NCI-H226 (cell line): ENCODE measurements around the gene ADORA1.
A peak's percentile ranks its signal among the peaks of the same experiment; 100 is the strongest.

Experiments
- DNase-seq: peaks from one replicate; pipeline ENCODE4 v3.0.0-alpha.2; 2015

ADORA1 gene

DNA sequence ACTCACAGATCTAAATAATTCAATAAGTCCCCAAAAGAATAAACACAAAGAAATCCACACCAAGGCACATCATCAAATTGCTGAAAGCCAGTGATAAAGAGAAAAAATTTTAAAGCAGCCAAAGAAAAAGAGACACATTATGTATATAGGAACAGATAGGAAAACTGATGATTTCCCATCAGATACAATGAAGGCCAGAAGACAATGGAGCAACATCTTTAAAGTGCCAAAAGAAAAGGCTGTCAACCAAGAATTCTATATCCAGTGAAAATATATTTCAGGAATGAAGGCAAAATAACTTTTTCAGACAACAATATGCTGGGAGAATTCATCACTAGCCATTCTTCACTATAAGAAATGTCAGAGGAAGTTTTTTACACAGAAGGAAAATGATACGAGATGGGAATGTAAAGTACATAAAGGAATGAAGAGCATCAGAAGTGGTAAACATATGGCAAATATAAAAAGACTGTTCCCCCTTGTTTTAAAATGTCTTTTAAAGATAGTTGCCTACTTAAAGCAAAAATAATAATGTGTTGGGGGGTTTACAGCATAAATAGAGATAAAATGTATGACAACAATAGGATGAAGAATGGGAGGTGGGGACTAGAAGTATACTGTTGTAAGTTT, 32.4 kb upstream of the ADORA1 start:
- no peak for DNase-seq

DNA sequence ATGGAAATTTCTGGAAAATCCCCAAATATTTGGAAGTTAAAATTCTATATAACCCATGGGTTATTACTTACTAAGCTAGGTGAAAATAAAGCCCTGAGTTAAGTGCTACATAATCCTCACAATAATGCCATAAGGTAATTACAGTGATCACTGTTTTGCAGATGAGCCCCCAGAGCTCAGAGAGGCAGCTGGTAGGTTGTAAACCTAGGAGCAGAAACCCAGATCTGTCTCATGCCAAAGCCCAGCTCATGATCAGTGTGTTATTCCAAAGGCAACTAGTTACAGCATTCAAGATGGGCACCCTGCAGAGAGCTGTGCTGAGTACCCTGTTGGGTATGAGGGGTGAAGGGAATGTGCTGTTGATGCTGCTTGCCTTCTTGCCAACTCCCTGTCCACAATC, 31.0 kb upstream of the ADORA1 start:
- DNase-seq = no peak

- no peak for DNase-seq
Observed at GRCh38 chr1:203097001-203097400, 30.5 kb upstream of the ADORA1 start.

DNA sequence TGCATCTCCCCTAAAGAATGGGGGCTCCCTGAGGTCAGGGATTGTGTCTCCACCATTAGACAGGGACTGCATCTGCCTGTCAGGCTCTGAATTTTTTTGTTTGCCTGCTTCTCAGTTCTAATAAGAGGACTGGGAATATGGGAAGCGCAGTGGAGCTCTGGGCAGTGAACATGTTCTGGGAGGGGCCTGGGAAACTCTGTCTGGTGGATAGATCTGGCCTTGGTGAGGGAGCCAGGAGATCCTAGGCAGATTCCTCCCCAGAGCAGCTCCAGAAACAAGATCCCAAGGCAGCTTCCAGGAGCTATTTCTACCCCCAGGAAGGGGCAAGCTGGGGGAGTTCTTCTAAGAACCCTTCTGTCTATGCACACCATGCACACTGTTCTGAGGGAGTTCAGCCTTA, 29.1 kb upstream of the ADORA1 start:
- DNase-seq = no peak

DNA sequence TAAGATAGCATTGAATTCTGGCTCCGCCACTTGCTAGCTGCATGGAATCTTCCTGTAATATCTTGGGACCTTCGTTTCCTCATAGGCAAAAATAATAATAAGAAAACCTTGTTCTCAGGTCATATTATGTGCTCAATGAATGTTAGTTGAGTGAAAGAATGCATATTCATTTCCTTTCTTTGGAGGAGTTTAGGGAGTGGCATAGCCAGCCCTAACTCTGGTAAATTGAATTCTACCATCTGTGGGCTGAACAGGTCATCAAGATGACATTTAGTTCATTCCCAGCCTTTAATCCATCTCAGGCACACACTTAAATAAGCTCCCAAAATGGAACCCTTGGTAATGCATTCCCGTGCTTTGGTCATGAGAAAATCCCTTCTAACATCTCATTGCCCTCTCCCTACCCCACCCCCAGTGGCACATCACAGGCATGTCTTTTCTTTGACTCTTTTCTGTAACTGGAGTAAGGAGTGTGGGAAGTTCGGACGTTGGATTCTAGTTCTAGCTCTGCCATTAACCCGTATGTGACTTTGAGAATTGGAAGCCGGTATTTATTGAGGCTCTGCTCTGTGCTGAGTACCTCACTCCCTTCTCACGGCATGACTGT, 28.5 kb upstream of the ADORA1 start:
- DNase-seq = no peak

- no peak for DNase-seq
Observed at GRCh38 chr1:203099805-203100515, 27.6 kb upstream of the ADORA1 start.

DNA sequence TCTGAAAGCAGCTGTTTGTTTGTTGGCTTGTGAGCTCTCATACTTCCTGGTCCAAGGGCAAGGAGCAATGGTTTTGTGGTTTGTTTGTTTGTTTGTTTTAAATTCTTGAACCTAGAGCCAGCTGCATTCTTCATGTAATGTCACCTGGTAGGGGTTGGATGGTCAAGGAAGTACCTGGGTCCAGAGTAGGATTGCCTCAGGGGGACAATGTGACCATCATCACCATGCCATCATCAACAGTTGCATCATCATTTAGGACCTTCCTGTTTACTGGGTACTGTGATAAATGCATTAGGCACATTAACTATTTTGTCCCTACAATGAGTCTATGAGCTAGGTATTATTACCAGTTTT, 27.0 kb upstream of the ADORA1 start:
- DNase-seq = no peak

GRCh38 chr1:203101813-203102634, 25.5 kb upstream of the ADORA1 start:
- no peak for DNase-seq

DNA sequence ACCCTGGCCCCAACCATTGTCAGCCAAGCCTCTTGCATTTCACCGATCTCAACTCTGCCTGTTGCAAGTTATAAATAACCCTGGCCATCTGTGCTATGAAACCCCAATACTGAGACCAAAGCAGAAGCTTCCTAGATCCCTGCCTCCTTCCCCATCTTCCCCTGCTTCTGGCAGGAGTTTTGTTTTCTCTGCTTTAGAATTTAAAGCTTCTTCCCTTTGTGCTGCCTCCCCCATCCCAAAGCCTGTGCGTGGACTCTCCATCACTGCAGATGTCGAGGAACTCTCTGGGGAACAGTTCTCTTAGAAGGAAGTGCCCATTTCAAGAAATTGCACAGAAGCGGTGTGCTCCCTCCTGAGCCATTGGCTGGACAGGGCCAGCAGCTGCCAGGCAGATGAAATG, 24.3 kb upstream of the ADORA1 start:
- DNase-seq = no peak

DNA sequence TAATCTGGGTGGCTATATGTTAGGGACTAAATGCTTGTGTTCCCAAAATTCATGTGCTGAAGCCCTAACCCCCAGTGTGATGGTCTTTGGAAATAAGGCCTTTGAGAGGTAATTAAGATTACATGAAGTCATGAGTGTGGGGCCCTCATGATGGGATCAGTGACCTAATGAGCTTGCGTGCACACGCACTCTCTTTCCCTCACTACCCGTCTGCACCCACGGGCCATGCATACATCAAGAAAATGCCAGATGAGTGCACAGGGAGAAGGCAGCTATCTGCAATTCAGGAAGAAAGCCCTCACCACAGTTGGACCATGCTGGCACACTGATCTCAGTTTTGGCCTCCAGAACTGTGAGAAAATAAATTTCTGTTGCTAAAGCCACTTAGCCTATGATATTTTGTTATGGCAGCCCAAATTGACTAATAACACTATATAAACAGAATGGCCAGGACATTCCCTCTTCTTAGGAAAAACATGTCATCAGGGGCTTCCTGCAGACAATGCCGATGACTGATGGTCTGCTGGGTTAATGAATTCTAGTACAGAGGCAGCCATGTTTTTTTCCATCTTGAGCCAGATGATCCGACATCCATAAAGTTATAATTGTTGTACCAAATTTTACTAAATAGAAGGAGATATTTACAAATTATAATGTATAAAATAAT, 23.6 kb upstream of the ADORA1 start:
- no peak for DNase-seq

- DNase-seq = no peak
Observed at GRCh38 chr1:203104789-203105390, 22.6 kb upstream of the ADORA1 start.

DNA sequence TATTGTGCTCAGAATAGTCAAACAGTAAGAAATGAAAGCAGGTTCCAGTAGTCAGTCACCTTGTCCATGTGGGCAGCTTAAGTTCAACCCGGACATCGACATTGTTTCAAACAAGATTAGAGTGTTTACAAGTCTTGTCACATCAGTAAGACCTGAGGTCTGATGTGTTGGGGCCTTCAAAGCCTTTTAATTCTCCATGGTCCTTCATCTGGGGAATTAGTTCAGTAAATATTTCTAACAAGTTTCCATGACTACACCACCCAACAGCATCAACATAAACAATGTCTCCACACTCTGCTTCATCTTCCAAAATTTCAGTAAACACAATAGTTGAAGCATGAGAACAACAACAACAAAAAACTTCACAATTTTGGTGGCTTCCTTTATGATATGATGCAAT, 15.1 kb upstream of the ADORA1 start:
- DNase-seq = no peak

DNA sequence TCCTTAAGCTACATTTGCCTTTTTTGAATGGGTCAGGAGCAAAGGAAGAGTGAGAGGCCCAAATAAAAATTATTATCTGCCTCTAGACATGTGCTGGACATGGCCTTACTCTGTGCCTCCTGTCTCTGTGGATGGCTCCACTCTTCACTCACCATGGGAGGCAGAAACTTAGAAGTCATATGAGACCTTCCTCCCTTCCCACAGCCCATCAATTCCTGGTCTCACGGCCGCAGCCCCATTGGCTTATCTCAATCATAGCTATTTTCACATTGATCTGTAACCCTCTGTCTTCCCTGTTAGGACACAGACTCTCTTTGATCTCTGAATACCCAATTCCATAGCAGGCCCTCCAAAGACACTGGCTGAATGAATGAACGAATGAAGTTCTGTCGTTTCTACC, 14.2 kb upstream of the ADORA1 start:
- DNase-seq = no peak

DNA sequence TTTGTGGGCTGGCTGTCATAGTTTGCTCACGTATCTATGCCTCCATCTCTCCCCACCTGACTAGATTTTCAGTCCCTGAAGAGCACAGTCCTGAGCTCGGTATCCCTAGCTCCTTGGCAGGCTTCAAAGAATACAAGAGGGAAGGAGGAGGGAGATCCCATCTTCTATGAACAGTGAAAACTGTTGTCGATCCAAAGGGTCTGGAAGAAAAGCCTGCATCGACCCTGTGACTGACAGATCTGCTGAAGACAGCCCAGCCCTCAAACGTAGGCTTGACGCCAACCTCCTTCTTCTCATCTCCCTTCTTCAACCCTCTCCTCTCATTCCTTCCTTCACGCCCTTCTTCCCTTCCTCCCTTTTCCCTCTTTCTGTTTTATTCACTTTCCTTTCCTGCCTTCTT, 13.3 kb upstream of the ADORA1 start:
- DNase-seq = no peak

DNA sequence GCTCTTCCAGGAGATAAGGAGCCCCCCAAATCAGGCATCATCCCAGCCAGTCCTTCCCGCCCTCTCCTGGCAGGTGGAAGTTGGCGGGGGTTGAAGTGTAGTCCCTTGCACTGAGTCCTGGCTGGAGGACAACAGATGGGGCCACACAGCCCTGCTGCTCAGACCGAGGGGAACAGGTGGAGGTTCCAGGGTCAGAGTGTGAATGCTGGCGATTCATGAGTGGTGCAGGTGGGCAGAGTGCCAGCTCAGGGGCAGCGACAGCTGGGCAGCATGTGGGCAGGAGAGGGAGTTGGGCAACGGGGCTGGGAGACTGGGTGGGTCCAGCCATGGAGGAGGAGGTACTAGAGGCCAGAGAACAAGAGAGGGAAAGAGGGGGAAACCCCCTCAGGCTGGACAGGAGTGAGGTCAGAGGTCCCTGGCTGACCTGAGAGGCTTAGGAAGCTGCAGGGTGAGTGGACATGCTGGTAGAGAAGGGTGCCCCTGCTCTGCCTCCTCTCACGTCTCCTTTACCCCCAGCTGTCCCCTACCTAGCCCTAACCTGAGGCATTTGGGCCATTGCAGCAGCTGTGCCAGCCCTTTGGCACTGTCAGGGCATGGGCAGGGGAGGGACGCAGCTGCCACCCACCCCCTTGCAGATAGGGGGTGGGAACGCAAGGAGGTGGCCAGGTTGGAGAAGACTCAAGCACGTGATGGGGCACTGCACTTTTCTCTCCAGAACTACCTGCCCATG, 11.3 kb upstream of the ADORA1 start:
- no peak for DNase-seq

DNA sequence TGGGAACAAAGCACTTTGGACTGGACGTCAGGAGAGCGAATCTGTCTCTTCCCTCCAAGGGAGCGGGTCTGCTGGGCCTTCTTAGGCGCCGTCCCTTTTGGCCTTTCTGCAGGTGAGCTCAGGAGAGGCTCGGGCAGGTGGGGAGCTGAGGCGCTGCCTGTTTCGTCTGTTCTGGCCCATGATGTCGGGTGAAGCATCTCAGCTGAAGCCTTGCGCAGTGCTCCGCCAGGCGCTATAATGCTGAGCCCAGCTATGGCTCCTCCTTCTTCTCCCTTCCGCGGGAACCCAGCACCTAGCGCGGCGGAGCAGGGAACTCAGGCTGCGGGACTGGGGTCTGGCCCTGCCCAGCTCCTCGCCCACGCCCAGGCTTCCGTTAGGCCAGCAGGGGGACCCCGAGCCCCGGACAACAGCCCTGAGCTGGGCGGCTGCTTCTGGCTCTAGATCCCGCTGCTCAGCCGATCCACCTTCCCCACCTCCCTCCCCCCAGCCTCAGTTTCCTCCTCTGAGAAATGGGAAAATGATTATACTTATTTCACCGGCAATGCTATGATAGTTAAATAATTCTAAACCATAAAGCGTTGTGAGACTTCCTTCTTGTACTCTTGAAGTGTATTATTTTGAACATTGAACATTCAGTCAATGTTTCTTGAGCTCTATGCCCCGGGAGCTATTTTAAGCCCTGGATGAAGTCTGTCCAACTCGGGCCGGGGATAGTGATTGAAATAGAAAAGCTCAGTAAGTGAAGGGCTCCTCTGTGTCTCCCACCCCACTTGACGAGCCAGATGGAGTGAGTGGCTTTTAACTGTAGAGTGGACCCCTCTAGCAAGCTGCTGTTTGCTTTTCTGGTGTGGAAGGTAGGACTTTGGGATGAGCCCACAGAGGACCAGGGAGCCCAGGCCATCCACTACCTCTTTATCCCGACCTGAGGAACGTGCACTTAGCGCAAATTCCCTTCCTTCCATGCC, 9.6 kb upstream of the ADORA1 start:
- peak; percentile 35 for DNase-seq

- DNase-seq = no peak
Observed at GRCh38 chr1:203120325-203121153, 7.0 kb upstream of the ADORA1 start.

- no peak for DNase-seq
Observed at GRCh38 chr1:203121186-203122015, 6.1 kb upstream of the ADORA1 start.

- no peak for DNase-seq
Observed at GRCh38 chr1:203122159-203122558, 5.4 kb upstream of the ADORA1 start.
